ENCODE results near the gene CCNG2. TPM values are rescaled to one million over a fixed set of nuclear protein-coding genes. Genes with fewer than 3 reads are reported as not detected.

CCNG2 gene
- total RNA-seq, 4 donors from 2014 or later: 39.2 to 70.8 (median 63.5) TPM

DNA sequence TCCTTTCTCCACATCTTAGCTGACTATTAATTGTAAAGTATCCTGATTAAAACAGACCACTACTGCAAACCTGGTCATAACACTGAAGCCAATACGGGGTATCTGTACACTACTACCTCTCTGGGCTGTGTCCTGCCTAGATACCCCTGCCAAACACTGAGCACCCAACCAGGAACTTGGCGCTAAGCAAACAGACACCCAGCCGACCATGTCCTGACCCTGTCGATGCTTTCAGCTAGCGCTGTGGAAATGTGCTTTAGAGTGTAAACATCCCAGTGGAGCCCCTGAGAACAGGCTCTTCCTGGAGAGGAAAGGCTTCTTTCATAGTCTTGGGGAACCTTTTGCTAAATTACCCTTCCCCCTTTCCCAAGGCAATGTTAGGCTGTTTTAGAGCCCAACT, 52.9 kb downstream of the CCNG2 start:
- intact Hi-C loops (cut with DNase I): loop anchor here (10.0 kb wide), 1 partner anchor 115 kb away; no protein-coding TSS in a partner anchor
- 56 to 71% methylated on average over 4 to 5 of the region's 5 CpGs for WGBS, 2 donors

GRCh38 chr4:77215107-77215506, 58.1 kb downstream of the CCNG2 start:
- 79 to 89% methylated on average over 4 of the region's 4 CpGs for WGBS, 2 donors
- Histone ChIP-seq H3K4me3 (no peak overlapping the region), H3K4me1 (no peaks in the 10 kb centered on the region), H3K27me3 (no peaks in the 10 kb centered on the region), H3K27ac (no peak overlapping the region), H3K9me3 (no peaks in the 10 kb centered on the region), H3K36me3 (no peaks in the 10 kb centered on the region)
- intact Hi-C loops (cut with DNase I): no loop called here
- TF ChIP-seq CTCF (IDR thresholded peaks at IDR 0.05) (no peak), POLR2A (IDR thresholded peaks at IDR 0.05) (no peak)
- no peak for DNase-seq

More for the DNA sequence above, 52.9 kb downstream of the CCNG2 start:
- H3K27ac ChIP-seq: no peak overlapping the region
- no peaks in the 10 kb centered on the region for H3K9me3 ChIP-seq
- H3K27me3 ChIP-seq: no peaks in the 10 kb centered on the region
- no peak overlapping the region for H3K4me3 ChIP-seq
- no peaks in the 10 kb centered on the region for H3K36me3 ChIP-seq
- TF ChIP-seq POLR2A (IDR thresholded peaks at IDR 0.05) (no peak), CTCF (IDR thresholded peaks at IDR 0.05) (no peak)
- H3K4me1 ChIP-seq: no peaks in the 10 kb centered on the region
- no peak for DNase-seq

- no peak overlapping the region for H3K27ac ChIP-seq
- no peaks in the 10 kb centered on the region for H3K36me3 ChIP-seq
- no peaks in the 10 kb centered on the region for H3K9me3 ChIP-seq
- 86 to 100% methylated on average over 1 of the region's 1 CpG for WGBS, 2 donors
- TF ChIP-seq POLR2A (IDR thresholded peaks at IDR 0.05): no peak
- no peak for TF ChIP-seq CTCF (IDR thresholded peaks at IDR 0.05)
- intact Hi-C loops (cut with DNase I): no loop called here
- no peaks in the 10 kb centered on the region for H3K27me3 ChIP-seq
- H3K4me1 ChIP-seq: no peaks in the 10 kb centered on the region
- no peak for DNase-seq
- H3K4me3 ChIP-seq: no peak overlapping the region
Measured at GRCh38 chr4:77217526-77217925, 60.5 kb downstream of the CCNG2 start.

DNA sequence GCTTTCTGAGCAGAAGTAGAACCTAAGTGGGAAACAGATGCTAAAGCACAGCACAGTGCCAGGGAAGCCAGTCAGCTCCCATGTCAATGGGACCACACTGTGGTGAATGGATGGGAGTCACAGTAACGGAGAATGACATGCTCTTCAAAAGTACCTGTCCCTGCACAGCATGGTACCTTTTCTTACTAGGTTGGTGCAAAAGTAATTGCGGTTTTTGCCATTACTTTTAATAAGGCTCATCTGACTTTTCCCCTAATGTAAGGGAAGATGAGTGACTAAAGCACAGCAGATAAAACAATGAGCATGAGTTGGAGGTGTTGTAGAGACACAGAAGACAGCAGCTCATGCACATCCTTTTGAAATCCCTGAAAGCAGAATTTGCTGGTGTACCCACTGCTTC, 62.3 kb downstream of the CCNG2 start:
- H3K9me3 ChIP-seq: no peaks in the 10 kb centered on the region
- WGBS, 2 donors: 89 to 96% methylated on average over 2 of the region's 2 CpGs
- no peak overlapping the region for H3K27ac ChIP-seq
- no peaks in the 10 kb centered on the region for H3K4me1 ChIP-seq
- TF ChIP-seq POLR2A (IDR thresholded peaks at IDR 0.05): no peak
- TF ChIP-seq CTCF (IDR thresholded peaks at IDR 0.05): no peak
- DNase-seq: no peak
- no peak overlapping the region for H3K4me3 ChIP-seq
- intact Hi-C loops (cut with DNase I): no loop called here
- H3K36me3 ChIP-seq: no peaks in the 10 kb centered on the region
- peaks cover 0 to 2% (median 0%) of the 10 kb centered on the region in 4 donors for H3K27me3 ChIP-seq

Small RNA genes within 50 kb of the gene (small RNA-seq; reads per million reads assigned to genes)
- gene RNU6-1187P: 0 reads per million in 4 donors

Other genes starting within 250 kb of the CCNG2 start
- gene SEPTIN11, start 207.5 kb upstream of the CCNG2 start, total RNA-seq: 10 to 100 TPM; 10.4 to 56.6 (median 36.3) TPM
- gene CCNI, start 81.2 kb upstream of the CCNG2 start, total RNA-seq: 100 to 1,000 TPM; 123 to 282 (median 159) TPM

Data from esophagus squamous epithelium (tissue), 5 donors.